GM19328 (cell line): ENCODE data around the gene MBTPS2.
"Not testable (repeated sequence)": the region's sequence is repeated elsewhere in the genome, so short reads cannot be mapped to it uniquely, and the experiment has no call there.

Source experiments
- ATAC-seq: cut with Tn5 transposase; IDR thresholded peaks from one replicate; pipeline ENCODE4 v1.9.1; 2021; ENCODE audit warnings: mild to moderate bottlenecking, moderate library complexity; ENCODE audit not compliant: unreplicated experiment

Gene MBTPS2

DNA sequence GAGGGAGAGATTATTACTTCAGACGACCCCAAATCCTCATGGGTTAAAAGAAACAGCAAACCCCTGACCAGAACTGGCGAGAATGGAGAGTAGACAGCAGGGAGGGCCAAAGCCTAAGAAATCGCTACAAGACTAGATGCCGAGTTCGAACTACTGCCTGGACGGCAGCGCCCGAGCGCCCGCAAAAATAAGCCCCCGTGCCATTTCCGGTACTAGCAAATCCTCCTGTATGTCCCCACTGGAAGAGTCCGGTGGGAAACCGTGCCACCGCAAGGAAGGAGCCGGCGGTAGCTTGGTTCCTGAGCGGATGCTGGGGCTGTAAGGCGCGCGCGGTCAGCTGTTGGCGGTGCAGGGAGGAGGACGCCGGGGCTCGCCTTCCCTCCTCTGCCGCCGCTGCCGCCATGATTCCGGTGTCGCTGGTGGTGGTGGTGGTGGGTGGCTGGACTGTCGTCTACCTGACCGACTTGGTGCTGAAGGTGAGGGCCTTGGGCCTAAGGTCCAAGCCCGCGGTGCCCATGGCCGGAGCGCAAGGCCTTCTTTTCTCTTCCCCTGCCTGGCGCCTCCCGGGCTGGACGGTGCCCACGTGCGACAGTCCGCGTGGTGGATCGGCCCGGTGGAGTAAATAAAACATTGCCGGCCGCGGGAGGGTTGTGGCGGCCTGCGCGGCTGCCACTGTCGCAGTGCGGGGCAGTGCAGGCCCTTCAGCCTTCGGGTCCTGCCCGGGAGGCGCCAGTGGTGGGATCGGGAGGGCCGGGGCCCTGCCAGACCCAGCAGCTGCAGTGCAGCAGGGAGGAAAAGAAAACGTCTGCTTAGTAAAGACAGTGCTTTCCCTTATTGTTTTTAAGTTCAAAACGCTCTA is at the start of gene MBTPS2:
TSS of gene MBTPS2 (plus strand) at position 284 of the 859 bp plus-strand sequence. CDS start at position 402, 118 bp downstream.
- peak; percentile 79 for ATAC-seq

DNA sequence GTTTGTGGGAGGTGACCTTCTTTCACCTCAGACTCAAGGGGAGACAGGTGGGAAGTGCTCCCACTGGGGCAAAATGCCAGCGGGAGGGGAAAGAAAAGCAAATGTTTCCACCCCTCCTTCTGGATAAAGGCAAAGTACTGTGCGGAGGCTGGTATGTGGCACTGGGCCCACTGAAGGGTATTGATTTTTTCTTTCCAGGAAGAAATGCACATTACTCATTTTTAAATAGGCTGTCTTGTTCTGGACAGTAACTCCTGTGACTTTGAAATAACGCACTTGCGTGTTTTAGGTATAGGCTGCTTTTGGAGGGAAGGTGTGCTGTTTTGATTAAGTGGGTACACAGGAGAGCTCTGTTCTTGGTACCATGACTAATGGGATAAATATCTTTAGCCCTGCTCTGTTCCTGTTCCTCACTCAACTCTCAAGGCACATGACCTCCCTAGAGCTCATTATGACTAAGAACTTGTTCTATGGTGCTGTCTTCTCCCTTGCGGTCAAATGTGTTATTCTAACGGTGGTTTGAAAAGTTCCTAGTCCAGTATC is 40.7 kb upstream of the MBTPS2 start:
- ATAC-seq = no peak

- ATAC-seq = no peak
Observed at GRCh38 chrX:21799767-21800166, 39.6 kb upstream of the MBTPS2 start.

DNA sequence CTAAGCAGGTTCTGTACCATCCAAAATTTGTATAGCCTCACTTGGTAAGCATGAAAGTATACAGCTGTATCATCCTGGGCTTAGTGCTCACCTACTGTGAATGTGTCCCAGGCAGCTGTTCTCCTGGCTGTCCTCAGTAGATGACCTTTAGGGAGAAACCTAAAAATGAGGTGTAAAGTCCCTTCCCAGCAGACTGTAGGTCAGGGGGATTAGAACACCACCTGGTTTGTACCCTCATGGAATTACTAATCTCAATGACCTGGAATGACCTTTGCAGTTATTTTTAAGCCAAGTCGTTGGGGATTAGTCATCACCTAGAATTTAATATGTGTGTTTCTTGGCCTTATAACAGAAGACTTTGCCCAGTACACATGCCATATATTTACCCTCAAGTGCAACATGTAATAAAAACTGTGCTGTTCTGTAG is 39.1 kb upstream of the MBTPS2 start:
- no peak for ATAC-seq

DNA sequence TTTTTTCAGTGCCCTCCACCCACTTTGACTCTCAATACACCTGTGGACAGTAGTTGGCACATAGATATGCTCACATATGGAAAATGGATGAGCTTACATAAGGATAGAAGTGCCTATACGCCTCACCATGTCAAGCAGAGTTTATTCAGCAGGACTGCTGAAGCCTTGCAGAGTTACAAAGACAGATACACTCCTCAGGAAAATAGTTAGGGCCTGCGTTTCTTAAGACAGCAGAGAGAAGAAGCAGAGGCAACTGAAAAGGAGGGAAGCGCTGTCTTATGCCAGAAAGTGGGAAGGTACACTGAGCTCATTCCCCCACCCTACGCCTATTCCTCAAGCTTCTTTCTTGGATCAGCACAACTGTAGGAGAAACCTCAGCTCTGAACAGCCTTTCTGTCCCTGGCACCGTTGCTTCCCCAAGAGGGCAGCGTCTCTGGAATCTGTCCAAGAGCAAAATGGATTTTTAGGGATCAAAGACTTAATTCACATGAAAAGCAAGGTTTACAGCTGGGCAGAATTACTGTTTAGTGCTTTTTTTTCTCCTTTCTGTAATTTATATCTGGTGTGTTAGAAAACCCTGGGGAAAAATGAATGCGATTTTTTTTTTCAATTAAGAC is 37.3 kb upstream of the MBTPS2 start:
- ATAC-seq = no peak

DNA sequence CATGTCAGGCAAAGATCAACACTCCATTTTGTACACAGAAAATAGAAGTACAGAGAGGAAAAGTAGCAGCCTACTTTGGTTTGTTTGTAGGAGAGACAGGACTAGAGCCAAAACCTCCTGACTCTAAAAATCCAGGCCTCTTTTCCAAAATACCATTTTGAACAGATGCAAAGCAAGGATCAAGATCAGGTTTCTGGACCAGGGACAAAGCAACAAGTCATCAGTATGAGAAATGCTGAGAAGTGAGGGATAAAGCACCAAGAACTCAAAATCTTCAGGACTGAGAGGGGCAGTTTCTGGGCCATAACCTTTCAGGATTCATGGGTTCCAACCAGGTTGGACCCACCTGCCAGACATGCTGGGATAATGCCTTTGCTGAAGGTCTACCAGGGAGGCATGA is 36.6 kb upstream of the MBTPS2 start:
- ATAC-seq = no peak

DNA sequence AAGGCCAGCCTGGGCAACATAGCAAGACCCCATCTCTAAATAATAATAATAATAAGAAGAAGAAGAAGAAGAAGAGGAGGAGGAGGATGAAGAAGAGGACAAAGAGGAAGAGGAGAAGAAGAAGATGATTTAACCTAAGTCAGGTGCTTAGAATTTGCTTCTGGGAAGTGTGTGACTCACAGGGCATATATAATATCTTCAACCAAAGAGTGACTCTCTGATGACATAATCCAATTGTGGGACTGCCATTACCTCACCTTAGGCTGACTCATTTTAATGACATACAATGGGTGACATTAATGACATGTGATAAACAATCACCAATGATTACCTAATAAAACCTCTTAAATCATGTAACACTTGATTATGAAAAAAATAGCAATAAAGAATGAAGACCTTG is 32.7 kb upstream of the MBTPS2 start:
- no peak for ATAC-seq

- no peak for ATAC-seq
Observed at GRCh38 chrX:21811832-21812231, 27.6 kb upstream of the MBTPS2 start.

DNA sequence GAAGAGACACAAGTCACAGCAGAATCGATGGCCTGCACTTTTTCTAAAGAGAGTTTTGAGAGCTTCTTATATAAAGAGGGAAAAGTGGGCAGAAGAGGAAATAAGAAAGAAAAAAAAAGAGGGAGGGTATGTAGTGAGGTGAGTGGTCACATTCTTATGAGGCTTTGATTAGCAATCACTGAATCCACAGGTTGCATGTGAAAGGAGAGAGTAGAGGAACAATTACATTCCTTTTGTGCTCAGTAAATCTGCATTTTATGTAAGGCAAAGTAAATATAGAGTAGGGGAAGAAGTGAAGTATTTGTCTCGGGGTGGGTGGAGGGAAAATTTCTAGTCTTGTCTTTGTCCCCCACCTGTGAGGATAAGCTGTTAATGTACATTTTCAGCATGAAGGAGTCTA is 26.8 kb upstream of the MBTPS2 start:
- ATAC-seq = no peak

GRCh38 chrX:21813612-21814368 is 25.6 kb upstream of the MBTPS2 start:
- no peak for ATAC-seq

DNA sequence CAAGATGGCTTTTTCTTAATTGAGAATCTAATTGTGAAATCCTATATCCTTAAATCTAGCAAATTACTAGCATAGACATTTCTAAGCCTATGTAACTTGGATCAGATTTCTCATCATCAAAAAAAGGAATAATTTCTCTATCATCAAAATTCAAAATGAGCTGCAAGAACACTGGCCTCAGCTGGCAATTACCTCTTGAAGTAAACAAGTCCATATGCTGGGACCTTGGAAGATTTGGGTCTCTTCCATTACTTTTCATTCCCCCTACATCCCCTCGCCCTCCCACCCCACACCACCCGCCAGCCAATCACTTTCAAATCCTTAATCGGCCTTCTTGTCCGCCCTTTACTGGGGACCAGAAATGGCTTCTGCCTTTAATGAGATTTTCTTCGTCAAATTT is 23.3 kb upstream of the MBTPS2 start:
- no peak for ATAC-seq

DNA sequence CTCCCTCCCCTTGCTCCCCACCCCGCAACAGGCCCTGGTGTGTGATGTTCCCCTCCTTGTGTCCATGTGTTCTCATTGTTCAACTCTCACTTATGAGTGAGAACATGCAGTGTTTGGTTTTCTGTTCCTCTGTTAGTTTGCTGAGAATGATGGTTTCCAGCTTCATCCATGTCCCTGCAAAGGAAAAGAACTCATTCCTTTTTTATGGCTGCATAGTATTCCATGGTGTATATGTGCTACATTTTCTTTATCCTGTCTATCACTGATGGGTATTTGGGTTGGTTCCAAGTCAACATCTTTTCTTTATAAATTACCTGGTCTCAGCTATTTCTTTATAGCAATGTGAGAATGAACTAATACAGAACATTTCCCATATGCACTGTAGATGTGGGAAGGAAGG is 19.2 kb upstream of the MBTPS2 start:
- ATAC-seq = not testable (repeated sequence)

DNA sequence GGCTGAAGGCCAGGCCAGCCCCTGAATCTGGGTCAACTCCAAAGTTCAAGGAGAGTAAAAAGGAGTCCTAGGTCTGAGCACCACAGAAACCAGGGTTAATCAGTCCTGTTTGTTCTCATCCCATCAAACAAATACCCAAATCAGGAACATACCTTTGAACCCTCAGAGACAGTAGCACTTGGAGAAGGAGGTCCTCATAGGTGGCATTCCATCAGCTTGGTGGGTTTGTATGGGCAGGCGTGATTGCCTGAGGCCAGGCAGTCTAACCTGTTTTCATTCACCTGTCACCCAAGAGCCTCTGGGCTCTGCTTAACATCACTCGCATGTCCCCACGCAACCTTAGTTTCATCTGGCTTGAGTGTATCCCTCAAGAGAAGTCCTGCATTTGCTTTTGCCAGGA is 17.5 kb upstream of the MBTPS2 start:
- no peak for ATAC-seq

DNA sequence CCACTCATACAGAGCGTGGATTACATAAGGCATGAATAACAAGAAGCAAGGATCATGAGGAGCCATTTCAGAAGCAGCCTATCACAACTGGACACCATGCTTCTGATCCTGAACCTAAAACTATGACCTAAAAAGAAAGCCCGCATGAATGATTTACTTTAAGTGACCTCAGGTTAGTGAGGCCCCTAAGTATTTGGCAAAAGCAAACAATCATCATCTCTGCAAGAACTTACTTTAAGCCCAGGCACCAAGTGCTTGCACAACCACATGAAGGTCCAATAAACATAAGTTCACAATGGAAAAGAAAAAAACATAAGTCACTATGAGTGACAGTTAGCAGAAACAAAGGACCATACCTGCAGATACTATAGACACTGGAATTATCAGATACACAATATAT is 7.9 kb upstream of the MBTPS2 start:
- no peak for ATAC-seq

GRCh38 chrX:21837056-21837455 is 2.4 kb upstream of the MBTPS2 start:
- ATAC-seq = no peak

DNA sequence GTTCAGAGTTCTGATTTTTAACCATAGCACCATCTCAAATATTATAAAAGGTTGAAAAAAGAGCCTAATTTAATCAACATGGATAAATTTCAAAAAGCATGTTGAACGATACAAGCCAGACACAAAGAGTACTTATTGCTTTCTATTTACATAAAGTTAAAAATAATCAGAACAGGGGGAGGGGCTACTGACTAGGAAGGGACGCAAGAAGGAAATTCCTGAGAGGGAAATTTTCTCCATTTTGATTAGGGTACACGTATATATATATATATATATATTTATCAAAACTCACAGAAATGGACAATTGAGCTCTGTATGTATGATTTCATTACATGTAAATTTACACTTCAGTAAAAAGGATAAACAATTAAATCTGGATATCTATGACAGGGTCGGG is 482 bp upstream of the MBTPS2 start:
- no peak for ATAC-seq

DNA sequence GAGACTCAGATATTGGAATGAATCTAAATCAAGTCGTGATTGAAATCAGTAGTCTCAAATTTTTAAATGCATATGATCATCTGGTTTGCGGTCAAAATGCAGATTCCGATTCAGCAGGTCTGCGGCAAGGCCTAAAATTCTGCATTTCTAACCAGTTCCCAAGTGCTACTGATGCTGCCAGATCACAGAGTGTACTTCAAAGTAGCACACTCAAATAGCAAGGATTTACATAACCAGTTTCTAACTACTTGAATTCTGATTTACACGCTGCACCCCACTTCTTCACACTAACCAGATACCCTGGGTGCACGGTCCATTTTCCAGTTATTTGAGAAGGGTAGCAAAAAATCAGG is 752 bp downstream of the MBTPS2 start:
- no peak for ATAC-seq

- no peak for ATAC-seq
Observed at GRCh38 chrX:21843179-21843578, 3.8 kb downstream of the MBTPS2 start.

GRCh38 chrX:21845096-21845495 is 5.7 kb downstream of the MBTPS2 start:
- no peak for ATAC-seq

- no peak for ATAC-seq
Observed at GRCh38 chrX:21847342-21847741, 7.9 kb downstream of the MBTPS2 start.

DNA sequence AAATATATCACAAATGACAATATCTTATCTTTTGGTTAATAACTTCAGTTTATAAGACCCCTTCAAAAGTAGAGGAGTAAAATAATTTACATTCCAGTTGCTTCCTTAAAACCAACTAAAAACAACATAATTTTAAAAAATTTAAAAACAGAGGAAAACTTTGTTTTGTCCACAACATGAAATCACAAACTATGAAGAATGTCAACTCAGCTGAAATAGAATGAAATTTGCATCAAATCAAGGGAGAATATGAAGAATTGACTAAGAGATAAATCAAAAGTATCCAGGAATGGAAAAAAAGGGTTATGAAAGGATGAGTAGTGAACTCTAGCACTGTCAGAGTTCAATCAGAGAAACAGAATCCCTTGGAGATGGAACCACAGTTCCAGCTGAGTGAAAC is 14.2 kb downstream of the MBTPS2 start:
- ATAC-seq = no peak
